Measurements from ENCODE around the gene STAM.
"Not testable (repeated sequence)": the region's sequence is repeated elsewhere in the genome, so short reads cannot be mapped to it uniquely, and the experiment has no call there.

The STAM gene

DNA sequence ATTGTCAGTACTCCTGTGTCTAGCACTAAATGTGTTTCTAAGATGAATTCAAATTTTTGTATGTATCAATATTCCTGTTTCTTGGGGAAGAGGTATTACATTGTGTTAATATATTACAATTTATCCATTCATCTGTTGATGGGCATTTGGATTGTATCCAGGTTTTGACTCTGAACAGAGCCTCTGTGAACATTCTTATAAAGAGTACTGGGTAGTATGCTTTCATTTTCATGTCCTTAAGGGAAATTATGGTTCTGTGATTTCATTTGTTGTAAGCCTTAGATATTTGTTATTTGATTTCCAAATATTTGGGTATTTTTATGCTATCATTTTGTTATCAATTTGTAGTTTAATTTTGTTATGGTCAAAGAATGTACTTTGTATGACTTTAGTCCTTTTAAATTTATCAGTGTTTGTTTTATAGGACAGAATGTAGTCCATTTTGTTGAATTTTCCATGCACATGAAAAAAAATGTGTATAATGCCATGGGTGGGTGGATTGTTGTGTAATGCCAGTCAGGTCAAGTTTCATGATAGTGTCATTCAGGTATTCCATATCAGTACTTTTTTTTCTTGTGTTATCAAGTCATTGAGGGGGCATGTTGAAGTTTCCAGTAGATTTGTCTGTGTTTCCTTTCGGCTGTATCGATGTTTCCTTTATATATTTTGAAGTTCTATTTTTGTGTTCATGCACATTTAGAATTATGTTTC, 38.4 kb downstream of the STAM start:
- DNase-seq, result no peak

DNA sequence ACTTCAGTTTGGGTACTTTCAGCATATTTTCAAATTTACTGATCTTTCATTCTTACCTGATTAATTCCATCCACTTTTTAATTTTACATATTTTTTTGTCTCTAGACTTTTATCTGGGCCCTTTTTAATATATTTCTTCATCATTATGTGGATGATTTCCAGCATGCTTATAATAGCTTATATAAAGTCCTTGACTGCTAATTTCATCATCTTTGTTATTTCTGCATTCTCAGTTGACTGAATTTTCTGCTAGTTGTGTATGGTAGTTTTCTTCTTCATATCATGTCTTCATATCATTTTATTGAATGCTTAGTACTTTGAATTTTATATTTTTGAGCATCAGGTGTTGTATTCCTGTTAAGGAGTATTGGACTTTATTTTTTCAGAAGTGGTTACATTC, 39.6 kb downstream of the STAM start:
- DNase-seq, result no peak

DNA sequence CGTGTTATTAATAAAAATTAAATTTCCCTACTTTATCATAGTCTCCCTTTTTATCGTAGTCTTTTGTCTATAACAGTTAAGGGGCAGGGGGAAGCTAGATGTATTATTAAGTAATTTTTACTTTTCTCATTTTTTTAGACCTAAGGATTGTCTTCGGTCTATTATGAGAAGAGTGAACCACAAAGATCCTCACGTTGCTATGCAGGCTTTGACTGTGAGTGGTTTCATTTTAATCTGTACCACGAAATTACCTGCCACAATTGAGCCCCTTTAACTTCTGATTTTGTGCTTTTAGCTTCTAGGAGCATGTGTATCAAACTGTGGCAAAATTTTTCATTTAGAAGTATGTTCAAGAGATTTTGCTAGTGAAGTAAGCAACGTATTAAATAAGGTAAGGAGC, 40.6 kb downstream of the STAM start:
- DNase-seq, result no peak

DNA sequence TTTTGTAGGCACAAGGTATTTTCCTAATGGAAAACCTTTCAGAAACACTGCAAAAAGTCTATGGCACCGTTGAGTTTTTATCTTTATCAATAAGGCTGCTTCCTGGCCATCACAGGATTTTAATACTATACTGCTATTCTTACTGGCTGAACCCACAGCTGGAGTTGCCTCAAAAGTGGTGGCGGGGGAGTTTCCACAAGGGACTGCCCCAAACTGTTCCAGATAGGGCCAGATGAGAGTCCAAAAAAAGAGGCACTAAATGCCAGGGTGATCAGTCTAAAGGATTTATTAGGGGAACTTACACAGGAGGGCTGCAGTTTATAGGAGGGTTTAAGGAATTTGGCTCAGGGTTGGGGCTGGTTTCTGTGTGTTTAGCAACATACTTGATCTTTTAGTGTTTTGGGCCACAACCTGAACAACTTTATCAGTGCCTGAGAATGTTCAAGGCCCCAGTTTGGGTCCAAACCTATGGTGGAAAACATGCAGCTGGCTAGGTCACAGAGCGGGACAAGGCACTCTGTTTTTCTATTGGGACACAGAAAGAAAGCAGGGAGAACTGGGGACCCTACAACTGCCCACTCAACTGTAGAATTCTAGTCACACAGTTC, 41.4 kb downstream of the STAM start:
- no peak for DNase-seq

GRCh38 chr10:17687117-17687831, 43.3 kb downstream of the STAM start:
- no peak for DNase-seq

DNA sequence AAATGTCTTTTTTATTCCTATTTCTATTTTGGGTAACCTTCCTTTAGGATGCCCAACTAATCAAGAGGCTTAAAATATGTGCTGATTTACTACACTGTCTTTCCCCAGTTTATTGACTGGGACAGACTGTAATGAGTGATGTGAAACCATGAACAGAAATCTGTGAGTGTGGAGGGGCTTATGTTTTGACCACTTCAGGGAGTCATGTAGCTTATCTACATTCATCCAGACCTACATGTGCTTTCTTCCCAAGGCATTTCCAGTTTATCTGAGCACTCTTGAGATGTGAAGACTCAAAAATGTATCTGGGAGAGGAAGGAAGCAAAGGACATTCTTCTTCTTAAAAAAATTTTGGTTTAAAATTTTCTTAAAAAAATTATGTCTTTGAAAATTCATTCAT, 45.2 kb downstream of the STAM start:
- no peak for DNase-seq

- no peak for DNase-seq
Observed at GRCh38 chr10:17693009-17693408, 49.1 kb downstream of the STAM start.

DNA sequence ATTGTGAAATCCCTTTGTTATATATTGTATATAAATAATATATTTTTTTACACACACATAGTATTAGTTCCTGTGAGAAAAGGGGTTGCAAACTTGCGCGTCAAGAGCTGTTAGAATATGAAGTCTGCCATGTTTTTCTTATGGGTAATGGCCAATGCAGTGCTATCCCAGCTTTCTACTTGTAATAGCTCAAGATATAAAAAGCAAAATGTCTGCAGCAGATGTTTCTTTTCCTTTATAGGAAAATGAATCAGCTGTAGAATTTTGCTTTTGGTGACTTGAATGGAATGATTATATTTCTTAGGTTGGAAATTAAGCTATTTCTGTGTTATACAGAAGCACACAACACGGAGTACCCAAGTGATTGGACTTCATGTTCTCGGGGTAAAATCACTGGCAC, 54.7 kb downstream of the STAM start:
- DNase-seq, result no peak

DNA sequence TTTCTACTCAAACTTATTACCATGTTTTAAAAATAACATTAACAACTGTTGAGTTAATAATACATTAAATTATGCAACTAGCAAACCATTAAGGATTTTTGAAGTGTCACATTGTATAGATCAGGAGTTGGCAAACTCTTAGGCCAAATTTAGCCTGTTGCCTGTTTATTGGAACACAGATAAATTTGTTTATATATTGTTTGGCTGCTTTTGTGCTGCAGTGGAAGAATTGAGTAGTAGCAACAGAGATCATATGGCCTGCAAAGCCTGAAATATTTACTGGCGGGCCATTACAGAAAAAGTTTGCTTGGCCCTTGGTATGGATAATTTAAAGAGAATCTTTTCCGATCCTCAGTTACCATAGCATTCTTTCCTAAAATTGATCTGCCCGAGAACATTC, 57.4 kb downstream of the STAM start:
- DNase-seq, result no peak

- no peak for DNase-seq
Observed at GRCh38 chr10:17703706-17704105, 59.8 kb downstream of the STAM start.

DNA sequence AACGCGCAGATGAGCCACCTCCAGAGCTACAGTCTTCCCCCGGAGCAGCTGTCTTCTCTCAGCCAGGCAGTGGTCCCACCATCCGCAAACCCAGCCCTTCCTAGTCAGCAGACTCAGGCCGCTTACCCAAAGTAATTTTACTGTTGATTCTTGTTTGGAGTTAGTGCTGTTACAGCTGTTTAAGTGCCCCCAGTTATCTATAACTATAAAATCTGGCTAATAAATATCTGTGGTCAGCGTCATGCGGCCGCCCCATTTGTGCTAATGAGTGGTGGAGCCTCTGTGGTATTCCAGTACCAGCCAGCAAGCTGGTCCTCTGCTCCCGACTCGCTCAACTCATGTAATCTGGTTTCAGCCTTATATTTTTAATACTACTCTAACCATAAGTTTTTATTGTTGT, 64.9 kb downstream of the STAM start:
- no peak for DNase-seq

DNA sequence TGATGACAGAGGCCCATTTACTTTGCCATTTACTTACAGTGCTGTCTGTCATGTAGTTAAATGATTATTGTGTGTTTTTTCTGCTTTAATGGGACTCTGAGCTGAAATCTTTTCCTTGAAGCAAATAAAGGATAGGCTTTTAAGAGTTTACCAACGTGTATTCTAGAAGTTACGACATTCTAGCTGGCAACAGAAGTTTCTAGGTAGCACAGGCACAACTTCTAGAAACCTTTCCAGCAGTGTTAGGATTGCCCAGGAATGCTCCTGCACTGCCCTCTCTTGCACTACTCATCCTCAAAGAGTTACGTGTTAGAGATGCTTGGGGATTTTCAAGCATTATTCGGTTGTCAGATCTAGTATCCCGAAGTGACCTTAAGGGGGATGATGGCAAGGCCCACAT, 65.5 kb downstream of the STAM start:
- no peak for DNase-seq

- no peak for DNase-seq
Observed at GRCh38 chr10:17710181-17710580, 66.2 kb downstream of the STAM start.

DNA sequence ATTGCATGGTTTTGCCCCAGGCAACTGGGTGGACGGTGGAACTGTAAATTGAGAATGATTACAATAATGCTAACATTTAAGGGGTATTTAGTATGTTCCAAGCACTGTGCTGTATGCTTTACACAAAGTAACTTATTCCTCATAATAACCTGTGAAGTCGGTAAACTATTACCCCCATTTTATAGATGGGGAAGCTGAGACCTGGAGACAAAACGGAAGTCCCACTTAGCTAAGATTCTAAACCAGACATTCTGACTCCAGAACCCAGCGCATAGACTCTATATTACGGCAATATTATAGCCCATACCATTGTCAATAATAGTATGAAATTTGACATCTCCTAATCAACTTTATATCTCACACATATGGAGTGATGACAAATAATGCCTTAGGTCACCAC, 68.1 kb downstream of the STAM start:
- no peak for DNase-seq

- DNase-seq, result no peak
Observed at GRCh38 chr10:17712717-17713471, 68.9 kb downstream of the STAM start.

DNA sequence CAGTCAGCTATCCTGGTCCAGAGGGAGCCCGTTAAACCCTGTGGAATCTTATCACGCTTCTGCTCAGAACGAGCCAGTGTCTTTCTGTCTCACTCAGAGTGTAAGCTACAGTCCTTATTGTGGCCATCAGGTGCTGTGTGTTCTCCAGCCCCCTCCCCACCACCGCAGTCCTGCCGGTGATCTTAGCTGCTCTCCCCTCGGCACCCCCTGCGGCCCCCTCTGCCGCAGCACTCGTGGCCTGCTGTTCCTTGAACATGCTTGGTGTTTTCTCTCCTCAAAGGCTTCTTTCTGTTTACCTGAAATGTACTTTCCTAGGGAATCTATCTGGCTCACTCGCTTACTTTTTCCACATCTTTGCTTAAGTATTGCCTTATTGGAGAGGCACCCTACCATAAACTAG, 69.8 kb downstream of the STAM start:
- no peak for DNase-seq

GRCh38 chr10:17716161-17716560, 72.2 kb downstream of the STAM start:
- DNase-seq, result no peak

DNA sequence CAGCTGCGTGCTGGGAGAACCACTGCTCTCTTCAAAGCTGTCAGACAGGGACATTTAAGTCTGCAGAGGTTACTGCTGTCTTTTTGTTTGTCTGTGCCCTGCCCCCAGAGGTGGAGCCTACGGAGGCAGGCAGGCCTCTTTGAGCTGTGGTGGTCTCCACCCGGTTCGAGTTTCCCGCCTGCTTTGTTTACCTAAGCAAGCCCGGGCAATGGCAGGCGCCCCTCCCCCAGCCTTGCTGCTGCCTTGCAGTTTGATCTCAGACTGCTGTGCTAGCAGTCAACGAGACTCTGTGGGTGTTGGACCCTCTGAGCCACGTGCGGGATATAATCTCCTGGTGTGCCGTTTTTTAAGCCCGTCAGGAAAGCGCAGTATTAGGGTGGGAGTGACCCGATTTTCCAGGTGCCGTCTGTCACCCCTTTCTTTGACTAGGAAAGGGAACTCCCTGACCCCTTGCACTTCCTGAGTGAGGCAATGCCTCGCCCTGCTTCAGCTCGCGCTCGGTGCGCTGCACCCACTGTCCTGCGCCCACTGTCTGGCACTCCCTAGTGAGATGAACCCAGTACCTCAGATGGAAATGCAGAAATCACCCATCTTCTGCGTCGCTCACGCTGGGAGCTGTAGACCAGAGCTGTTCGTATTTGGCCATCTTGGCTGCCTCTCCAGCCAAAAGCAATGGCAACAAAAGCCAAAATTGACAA, 78.5 kb downstream of the STAM start:
- not testable (repeated sequence) for DNase-seq

DNA sequence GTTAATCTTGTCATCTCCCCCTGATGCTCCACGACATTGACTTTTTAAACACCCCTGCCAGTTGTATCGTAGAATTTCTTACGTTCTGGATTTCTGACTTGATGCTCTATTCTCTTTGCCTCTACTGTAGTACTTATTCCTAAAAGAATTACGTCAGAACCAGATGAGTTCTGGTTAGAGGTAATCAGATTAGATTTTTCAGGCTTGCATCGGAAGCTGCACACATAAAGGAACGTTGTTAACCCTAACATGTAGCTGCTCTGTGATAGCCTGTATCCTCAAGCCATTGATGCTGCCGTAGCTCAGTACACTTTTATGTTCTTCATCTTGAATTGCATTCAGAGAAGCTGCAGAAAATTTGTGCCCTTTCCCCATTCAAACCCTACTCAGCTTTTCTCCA, 81.8 kb downstream of the STAM start:
- no peak for DNase-seq

DNA sequence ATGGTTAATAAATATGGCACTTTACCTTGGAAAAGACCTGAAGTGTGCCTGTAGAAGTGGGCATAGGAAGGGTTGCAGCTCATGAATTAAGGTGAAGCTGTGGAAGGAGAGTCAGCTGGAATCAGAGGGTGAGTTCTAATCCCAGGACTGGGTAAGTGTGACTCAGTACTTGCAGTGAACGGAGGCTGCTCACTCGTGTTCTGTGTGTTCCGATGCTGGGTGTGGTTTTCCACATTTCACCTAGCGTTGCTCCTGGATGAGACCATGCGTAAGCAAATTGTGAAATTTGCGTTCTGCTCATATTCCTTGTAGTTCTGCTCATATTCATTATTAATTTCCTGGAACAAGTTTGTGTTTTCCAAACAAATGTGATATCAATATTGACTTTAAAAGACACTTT, 85.7 kb downstream of the STAM start:
- DNase-seq, result no peak

GRCh38 chr10:17730667-17731066, 86.7 kb downstream of the STAM start:
- DNase-seq, result no peak

- DNase-seq, result no peak
Observed at GRCh38 chr10:17731331-17732020, 87.5 kb downstream of the STAM start.

All from NCI-H1694 treated with DMSO at 0.1 percent for 48 hours (cell line).